Keratinocyte (primary cell): ENCODE results near the gene OR51I2. TPM values are rescaled to one million over a fixed set of nuclear protein-coding genes. Genes with fewer than 3 reads are reported as not detected.

Experiments used
- DNase-seq: peaks from one replicate; pipeline ENCODE4 v3.0.0-alpha.2; 2011; ENCODE audit warnings: low read depth, missing footprints, low spot score
- FAIRE-seq: peaks from 2 replicates; lab custom pipeline; 2011; peaks lifted over from hg19 to GRCh38; lab: Jason Lieb, UNC
- H2AFZ ChIP-seq: 2 replicates; pipeline ENCODE4 v1.6.0; 2012; ENCODE audit warnings: low read length, control low read depth, inconsistent platforms; ENCODE audit not compliant: control insufficient read depth
- H3K27ac ChIP-seq: 2 replicates; pipeline ENCODE4 v1.5.1; 2011; ENCODE audit warnings: low read length; ENCODE audit not compliant: control insufficient read depth, insufficient read depth
- H3K27me3 ChIP-seq: 3 replicates; pipeline ENCODE4 v1.6.0; 2011; ENCODE audit warnings: low read length; ENCODE audit not compliant: control insufficient read depth, insufficient read depth; ENCODE audit errors: extremely low read depth
- H3K36me3 ChIP-seq, 2 experiments: 2 replicates in 1 of 2; 3 replicates in 1 of 2; pipeline ENCODE4 v1.5.1; 2011; ENCODE audit warnings: low read length in 2 of 2, mild to moderate bottlenecking in 1 of 2; ENCODE audit not compliant: control insufficient read depth in 2 of 2, insufficient read depth in 2 of 2; ENCODE audit errors: extremely low read depth in 1 of 2
- H3K4me1 ChIP-seq: 3 replicates; pipeline ENCODE4 v1.5.1; 2011; ENCODE audit warnings: low read length; ENCODE audit not compliant: control insufficient read depth, insufficient read depth; ENCODE audit errors: extremely low read depth
- H3K4me2 ChIP-seq: 3 replicates; pipeline ENCODE4 v1.6.0; 2011; ENCODE audit warnings: low read depth, low read length; ENCODE audit not compliant: control insufficient read depth, insufficient read depth; ENCODE audit errors: extremely low read depth
- H3K4me3 ChIP-seq, 3 experiments: fragments of 200-600 bp in 1 of 3; sonication (generic) in 1 of 3; 2 replicates in 2 of 3; 3 replicates in 1 of 3; pipeline ENCODE4 v1.5.1; 2011 to 2016; ENCODE audit warnings: low read length in 3 of 3, mild to moderate bottlenecking in 3 of 3, control low read depth in 2 of 3, inconsistent platforms in 1 of 3, low read depth in 1 of 3, mixed read lengths in 1 of 3, mixed run types in 1 of 3, moderate library complexity in 1 of 3; ENCODE audit not compliant: control insufficient read depth in 2 of 3, insufficient read depth in 2 of 3; ENCODE audit errors: extremely low read depth in 1 of 3
- H3K79me2 ChIP-seq: 2 replicates; pipeline ENCODE4 v1.6.0; 2012; ENCODE audit warnings: low read length; ENCODE audit not compliant: control insufficient read depth, insufficient read depth
- H3K9ac ChIP-seq: 3 replicates; pipeline ENCODE4 v1.6.0; 2011; ENCODE audit warnings: low read length; ENCODE audit not compliant: control insufficient read depth, insufficient read depth; ENCODE audit errors: extremely low read depth
- H3K9me1 ChIP-seq: 3 replicates; pipeline ENCODE4 v1.6.0; 2011; ENCODE audit warnings: low read length; ENCODE audit not compliant: control insufficient read depth, insufficient read depth; ENCODE audit errors: extremely low read depth
- H3K9me3 ChIP-seq: 2 replicates; pipeline ENCODE4 v1.5.1; 2012; ENCODE audit warnings: low read depth, low read length; ENCODE audit not compliant: control insufficient read depth
- H4K20me1 ChIP-seq: 3 replicates; pipeline ENCODE4 v1.6.0; 2011; ENCODE audit warnings: low read length; ENCODE audit not compliant: control insufficient read depth, insufficient read depth; ENCODE audit errors: extremely low read depth
- EZH2 ChIP-seq: IDR thresholded peaks from one replicate; pipeline ENCODE4 v1.6.1; 2012; ENCODE audit warnings: inconsistent platforms, mild to moderate bottlenecking, low read length, moderate library complexity
- dilution Hi-C: fragments of 300-500 bp; cut with MboI; formaldehyde crosslinking; loops from one replicate; pipeline ENCODE4 v1.7.0; 2020; ENCODE audit warnings: low sequenced_read_pairs; ENCODE audit not compliant: extremely low pct_ligation_motif_present
- polyA plus RNA-seq, 5 experiments: library from polyadenylated mRNA; depleted of rRNA in 3 of 5; stranded (reverse) in 3 of 5; stranded (forward) in 1 of 5; unstranded in 1 of 5; fragments of >200 nt; gene quantifications; 1 replicate in 1 of 5; 2 replicates in 3 of 5; 3 replicates in 1 of 5; pipeline versions ENCODE4 v1.2.1 to v1.2.3, GENCODE V29; 2011 to 2012; ENCODE audit warnings: missing spikeins in 2 of 5, low read depth in 1 of 5, low replicate concordance in 1 of 5
- TF ChIP-seq, protein P1 (sequence below), 3 experiments: IDR thresholded peaks in 1 of 3; conservative IDR thresholded peaks in 1 of 3; optimal IDR thresholded peaks in 1 of 3; 2 replicates in 2 of 3; 3 replicates in 1 of 3; pipeline versions ENCODE3 to v1.5.1; 2011; ENCODE audit warnings: low read length in 3 of 3, mild to moderate bottlenecking in 3 of 3, moderate library complexity in 2 of 3, control low read depth in 1 of 3, inconsistent platforms in 1 of 3; ENCODE audit not compliant: insufficient read depth in 2 of 3; ENCODE audit errors: extremely low read depth in 1 of 3

Gene OR51I2
- polyA plus RNA-seq, 1 donor (not counting 4 experiments of a cell fraction or from before 2014, with no cell fraction given) = not detected

DNA sequence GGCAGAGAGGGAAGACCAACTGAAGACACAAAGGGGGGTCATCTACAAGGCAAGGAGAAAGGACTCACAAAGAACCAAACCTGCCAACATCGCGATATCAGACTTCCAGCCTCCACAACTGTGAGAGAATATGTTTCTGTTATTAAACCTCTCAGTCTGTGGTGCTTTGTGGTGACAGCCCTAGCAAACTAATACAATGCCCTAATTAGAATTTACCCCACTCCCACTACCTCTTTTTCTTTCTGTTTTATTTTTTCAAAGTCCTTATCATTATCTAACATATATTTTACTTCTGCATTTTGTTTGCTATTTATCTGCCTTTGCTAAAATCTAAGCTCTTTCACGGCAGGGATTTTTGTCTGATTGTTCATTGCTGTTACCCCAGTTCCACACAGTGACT, 36.9 kb downstream of the OR51I2 start:
- dilution Hi-C loops = no loop called here
- Histone ChIP-seq H3K27ac (no peak overlapping the region), H3K4me1 (no peaks in the 10 kb centered on the region), H3K9me1 (no peaks in the 10 kb centered on the region), H3K27me3 (no peaks in the 10 kb centered on the region), H2AFZ (no peak overlapping the region), H3K4me2 (no peak overlapping the region), H3K36me3 (no peaks in the 10 kb centered on the region), H3K9me3 (no peaks in the 10 kb centered on the region), H3K9ac (no peak overlapping the region), H4K20me1 (no peaks in the 10 kb centered on the region), H3K4me3 (no peak overlapping the region), H3K79me2 (no peaks in the 10 kb centered on the region)
- no peak for TF ChIP-seq EZH2
- TF ChIP-seq, protein P1, sequence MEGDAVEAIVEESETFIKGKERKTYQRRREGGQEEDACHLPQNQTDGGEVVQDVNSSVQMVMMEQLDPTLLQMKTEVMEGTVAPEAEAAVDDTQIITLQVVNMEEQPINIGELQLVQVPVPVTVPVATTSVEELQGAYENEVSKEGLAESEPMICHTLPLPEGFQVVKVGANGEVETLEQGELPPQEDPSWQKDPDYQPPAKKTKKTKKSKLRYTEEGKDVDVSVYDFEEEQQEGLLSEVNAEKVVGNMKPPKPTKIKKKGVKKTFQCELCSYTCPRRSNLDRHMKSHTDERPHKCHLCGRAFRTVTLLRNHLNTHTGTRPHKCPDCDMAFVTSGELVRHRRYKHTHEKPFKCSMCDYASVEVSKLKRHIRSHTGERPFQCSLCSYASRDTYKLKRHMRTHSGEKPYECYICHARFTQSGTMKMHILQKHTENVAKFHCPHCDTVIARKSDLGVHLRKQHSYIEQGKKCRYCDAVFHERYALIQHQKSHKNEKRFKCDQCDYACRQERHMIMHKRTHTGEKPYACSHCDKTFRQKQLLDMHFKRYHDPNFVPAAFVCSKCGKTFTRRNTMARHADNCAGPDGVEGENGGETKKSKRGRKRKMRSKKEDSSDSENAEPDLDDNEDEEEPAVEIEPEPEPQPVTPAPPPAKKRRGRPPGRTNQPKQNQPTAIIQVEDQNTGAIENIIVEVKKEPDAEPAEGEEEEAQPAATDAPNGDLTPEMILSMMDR (optimal IDR thresholded peaks at IDR 0.05 in 1 of 3, IDR thresholded peaks at IDR 0.05 in 1 of 3, conservative IDR thresholded peaks at IDR 0.05 in 1 of 3; ENCODE audit: extremely low read depth in 1 of 3, insufficient read depth in 2 of 3, low read length in 3 of 3) = no peak
- FAIRE-seq (no peak), DNase-seq (no peak)

DNA sequence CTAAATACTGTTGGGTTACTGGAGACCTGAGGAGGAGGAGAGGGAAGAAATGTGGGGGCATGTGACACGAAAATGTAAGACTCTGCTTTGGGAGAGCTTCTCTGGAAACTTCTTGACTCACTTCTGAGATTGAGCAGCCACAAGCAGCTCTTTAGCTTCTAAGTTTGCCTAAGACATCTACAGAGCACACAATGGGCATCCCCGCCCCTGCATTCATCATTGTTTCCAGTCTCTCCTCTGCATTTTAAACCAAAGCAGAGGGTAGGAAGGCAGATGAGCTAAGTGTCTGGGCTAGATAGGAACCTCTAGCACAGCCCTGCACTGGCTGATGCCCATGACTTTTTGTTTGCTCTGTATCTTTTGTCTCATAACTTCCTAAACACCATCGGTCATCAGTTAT, 37.3 kb downstream of the OR51I2 start:
- Histone ChIP-seq H3K9ac (no peak overlapping the region), H3K79me2 (no peaks in the 10 kb centered on the region), H4K20me1 (no peaks in the 10 kb centered on the region), H3K4me3 (no peak overlapping the region), H3K4me1 (no peaks in the 10 kb centered on the region), H3K9me1 (no peaks in the 10 kb centered on the region), H3K4me2 (no peak overlapping the region), H3K27ac (no peak overlapping the region), H2AFZ (no peak overlapping the region), H3K36me3 (no peaks in the 10 kb centered on the region), H3K9me3 (no peaks in the 10 kb centered on the region), H3K27me3 (no peaks in the 10 kb centered on the region)
- FAIRE-seq (no peak), DNase-seq (no peak)
- dilution Hi-C loops = no loop called here
- no peak for TF ChIP-seq EZH2
- TF ChIP-seq, protein P1 (optimal IDR thresholded peaks at IDR 0.05 in 1 of 3, IDR thresholded peaks at IDR 0.05 in 1 of 3, conservative IDR thresholded peaks at IDR 0.05 in 1 of 3; ENCODE audit: extremely low read depth in 1 of 3, insufficient read depth in 2 of 3, low read length in 3 of 3) = no peak
